Liver (tissue), 9 donors: Measurements from ENCODE around the gene SLC2A5. TPM values are rescaled to one million over a fixed set of nuclear protein-coding genes. Genes with fewer than 3 reads are reported as not detected.

Source experiments
- DNase-seq: peaks from one replicate; pipeline ENCODE4 v3.0.0-alpha.2; 2017; ENCODE audit warnings: low spot score
- H3K27ac ChIP-seq, 2 donors: one replicate each; pipeline ENCODE4 v1.7.0; 2013; ENCODE audit warnings: inconsistent platforms in 2 of 2, low read length in 2 of 2, control low read depth in 1 of 2, low read depth in 1 of 2, mild to moderate bottlenecking in 1 of 2
- H3K27me3 ChIP-seq, 4 donors: one replicate each; pipeline versions ENCODE4 v1.6.1 to v1.7.0; 2013; ENCODE audit warnings: low read length in 3 of 4, inconsistent platforms in 1 of 4, mild to moderate bottlenecking in 1 of 4, moderate library complexity in 1 of 4; ENCODE audit not compliant: control insufficient read depth in 4 of 4, insufficient read depth in 4 of 4
- H3K36me3 ChIP-seq, 4 donors: one replicate each; pipeline versions ENCODE4 v1.6.1 to v1.7.0; 2013; ENCODE audit warnings: low read length in 3 of 4, mild to moderate bottlenecking in 3 of 4, low read depth in 1 of 4, moderate library complexity in 1 of 4; ENCODE audit not compliant: control insufficient read depth in 4 of 4, insufficient read depth in 3 of 4
- H3K4me1 ChIP-seq, 4 donors: one replicate each; pipeline versions ENCODE4 v1.6.1 to v1.7.0; 2013; ENCODE audit warnings: low read length in 3 of 4, mild to moderate bottlenecking in 3 of 4, moderate library complexity in 1 of 4; ENCODE audit not compliant: control insufficient read depth in 4 of 4, insufficient read depth in 4 of 4
- H3K4me3 ChIP-seq, 3 donors: one replicate each; pipeline versions ENCODE4 v1.6.1 to v1.7.0; 2013; ENCODE audit warnings: low read length in 3 of 3, control low read depth in 1 of 3, low read depth in 1 of 3, mild to moderate bottlenecking in 1 of 3
- H3K9ac ChIP-seq, 2 donors: one replicate each; pipeline ENCODE4 v1.7.0; 2013; ENCODE audit warnings: low read length in 2 of 2, mild to moderate bottlenecking in 2 of 2, moderate library complexity in 2 of 2, control low read depth in 1 of 2, low read depth in 1 of 2
- H3K9me3 ChIP-seq, 4 donors: one replicate each; pipeline versions ENCODE4 v1.6.1 to v1.7.0; 2013; ENCODE audit warnings: low read length in 3 of 4; ENCODE audit not compliant: control insufficient read depth in 4 of 4
- ATF3 ChIP-seq: IDR thresholded peaks from 2 replicates; pipeline ENCODE4 v1.6.1; 2016; ENCODE audit warnings: antibody characterized with exemption
- CTCF ChIP-seq: fragments of 150-350 bp; IDR thresholded peaks from 2 replicates; pipeline ENCODE4 v1.5.1; 2017; ENCODE audit warnings: improper control_type of control experiment, low read depth, low read length; ENCODE audit not compliant: missing input control
- EGR1 ChIP-seq, 2 donors: IDR thresholded peaks; 2 replicates each; pipeline ENCODE4 v1.6.1; 2016 to 2018; ENCODE audit warnings: antibody characterized with exemption in 2 of 2, low read depth in 2 of 2
- FOXA1 ChIP-seq: IDR thresholded peaks from 2 replicates; pipeline ENCODE4 v1.6.1; 2016; ENCODE audit warnings: antibody characterized with exemption
- FOXA2 ChIP-seq: IDR thresholded peaks from 2 replicates; pipeline ENCODE4 v1.6.1; 2016; ENCODE audit warnings: antibody characterized with exemption
- GABPA ChIP-seq, 2 donors: IDR thresholded peaks in 1 of 2; conservative IDR thresholded peaks in 1 of 2; 2 replicates each; pipeline ENCODE4 v1.6.1; 2016; ENCODE audit warnings: antibody characterized with exemption in 2 of 2, mild to moderate bottlenecking in 1 of 2, moderate library complexity in 1 of 2
- HNF4A ChIP-seq, 2 donors: conservative IDR thresholded peaks; 2 replicates each; pipeline ENCODE4 v1.6.1; 2016; ENCODE audit warnings: antibody characterized with exemption in 2 of 2, mild to moderate bottlenecking in 2 of 2
- HNF4G ChIP-seq: IDR thresholded peaks from 2 replicates; pipeline ENCODE4 v1.6.1; 2016; ENCODE audit warnings: antibody characterized with exemption
- JUND ChIP-seq, 2 donors: IDR thresholded peaks; 2 replicates each; pipeline ENCODE4 v1.6.1; 2016; ENCODE audit warnings: antibody characterized with exemption in 2 of 2
- MAX ChIP-seq: IDR thresholded peaks from 2 replicates; pipeline ENCODE4 v1.6.1; 2016; ENCODE audit warnings: antibody characterized with exemption
- NR2F2 ChIP-seq: IDR thresholded peaks from 2 replicates; pipeline ENCODE4 v1.6.1; 2016; ENCODE audit warnings: antibody characterized with exemption
- RAD21 ChIP-seq, 2 donors: IDR thresholded peaks; 2 replicates each; pipeline ENCODE4 v1.6.1; 2016; ENCODE audit warnings: antibody characterized with exemption in 2 of 2, mild to moderate bottlenecking in 2 of 2
- REST ChIP-seq: IDR thresholded peaks from 2 replicates; pipeline ENCODE4 v1.6.1; 2016; ENCODE audit warnings: antibody characterized with exemption, mild to moderate bottlenecking
- RXRA ChIP-seq, 2 donors: IDR thresholded peaks; 2 replicates each; pipeline ENCODE4 v1.6.1; 2017 to 2018; ENCODE audit warnings: antibody characterized with exemption in 2 of 2, mild to moderate bottlenecking in 1 of 2
- SP1 ChIP-seq: IDR thresholded peaks from 2 replicates; pipeline ENCODE4 v1.6.1; 2018; ENCODE audit warnings: antibody characterized with exemption, mild to moderate bottlenecking
- TAF1 ChIP-seq: conservative IDR thresholded peaks from 2 replicates; pipeline ENCODE4 v1.6.1; 2016; ENCODE audit warnings: antibody characterized with exemption, mild to moderate bottlenecking
- YY1 ChIP-seq: IDR thresholded peaks from 2 replicates; pipeline ENCODE4 v1.6.1; 2016; ENCODE audit warnings: antibody characterized with exemption, mild to moderate bottlenecking
- ZBTB33 ChIP-seq: IDR thresholded peaks from 2 replicates; pipeline ENCODE4 v1.6.1; 2016; ENCODE audit warnings: antibody characterized with exemption
- WGBS: extraction: QIAGEN DNeasy Blood & Tissue Kit; methylation state at CpG from one replicate; pipeline ENCODE4 v1.1.7; 2013; 5-methylcytosine and 5-hydroxymethylcytosine counted together
- polyA plus RNA-seq, 2 donors: library from polyadenylated mRNA; stranded (reverse) in 1 of 2; unstranded in 1 of 2; fragments of 200-250 nt in 1 of 2; fragments of >200 nt in 1 of 2; fragmentation: Nextera tagmentation in 1 of 2; extraction: Ambion mirVana in 1 of 2; gene quantifications; one replicate each; pipeline versions ENCODE4 v1.2.1 to v1.2.3, GENCODE V29; 2013 to 2015
- total RNA-seq, 2 donors: library from RNA; depleted of rRNA; stranded (reverse); fragments of >200 nt; gene quantifications; one replicate each; pipeline ENCODE4 v1.2.3, GENCODE V29; 2014
- donor health status: healthy.
- donor health status: healthy.
- donor health status: healthy.
- donor health status: healthy.
- donor health status: healthy.

The SLC2A5 gene
- total and polyA plus RNA-seq, 4 donors = 0.07 to 1.6 (median 0.13) TPM

GRCh38 chr1:9045861-9046510 is 23.4 kb downstream of the SLC2A5 start:
- H3K4me3 ChIP-seq = no peak overlapping the region
- TF ChIP-seq SP1 (no peak), RXRA (IDR thresholded peaks at IDR 0.05) (no peak), HNF4G (no peak), REST (no peak), YY1 (no peak), FOXA1 (no peak), JUND (IDR thresholded peaks at IDR 0.05) (no peak), ZBTB33 (no peak), CTCF (no peak), NR2F2 (no peak), RAD21 (IDR thresholded peaks at IDR 0.05) (no peak)
- WGBS = 90% methylated on average over 7 of the region's 7 CpGs
- no peak for DNase-seq
- no peaks in the 10 kb centered on the region for H3K9me3 ChIP-seq
- no peak overlapping the region for H3K27ac ChIP-seq
- peaks cover 0 to 2% (median 0%) of the 10 kb centered on the region in 4 donors for H3K4me1 ChIP-seq
- no peak overlapping the region for H3K9ac ChIP-seq
- H3K36me3 ChIP-seq = no peaks in the 10 kb centered on the region
- H3K27me3 ChIP-seq = no peaks in the 10 kb centered on the region

GRCh38 chr1:9044236-9044635 is 25.2 kb downstream of the SLC2A5 start:
- H3K36me3 ChIP-seq = no peaks in the 10 kb centered on the region
- H3K9ac ChIP-seq = no peak overlapping the region
- H3K9me3 ChIP-seq = no peaks in the 10 kb centered on the region
- no peak overlapping the region for H3K27ac ChIP-seq
- WGBS = 86% methylated on average over 4 of the region's 4 CpGs
- DNase-seq = no peak
- no peaks in the 10 kb centered on the region for H3K27me3 ChIP-seq
- H3K4me3 ChIP-seq = no peak overlapping the region
- peaks cover 0 to 2% (median 0%) of the 10 kb centered on the region in 4 donors for H3K4me1 ChIP-seq
- no peak for TF ChIP-seq ATF3
- no peak for TF ChIP-seq HNF4G
- TF ChIP-seq TAF1 = no peak
- no peak for TF ChIP-seq FOXA1
- no peak for TF ChIP-seq CTCF
- no peak for TF ChIP-seq RAD21 (IDR thresholded peaks at IDR 0.05)
- no peak for TF ChIP-seq HNF4A (conservative IDR thresholded peaks at IDR 0.05)
- TF ChIP-seq GABPA (IDR thresholded peaks at IDR 0.05 in 1 of 2, conservative IDR thresholded peaks at IDR 0.05 in 1 of 2) = no peak
- no peak for TF ChIP-seq YY1
- TF ChIP-seq ZBTB33 = no peak
- no peak for TF ChIP-seq JUND (IDR thresholded peaks at IDR 0.05)
- TF ChIP-seq MAX = no peak
- no peak for TF ChIP-seq SP1
- no peak for TF ChIP-seq FOXA2
- TF ChIP-seq EGR1 (IDR thresholded peaks at IDR 0.05; ENCODE audit: low read depth in 2 of 2) = no peak
- TF ChIP-seq NR2F2 = no peak
- TF ChIP-seq RXRA (IDR thresholded peaks at IDR 0.05) = no peak
